Endothelial cell of hepatic sinusoid (primary cell): ENCODE results near the gene POM121.
"Not testable (repeated sequence)": the region's sequence is repeated elsewhere in the genome, so short reads cannot be mapped to it uniquely, and the experiment has no call there.

Experiments
- in situ Hi-C: cut with HindIII; loops from 2 replicates; pipeline ENCODE4 v1.10.0; 2017; ENCODE audit warnings: low sequenced_read_pairs

Gene POM121

GRCh38 chr7:72924733-72925545 lies at the start of gene POM121:
Gene POM121, plus strand, starts transcription at chr7:72925095. Its CDS starts 27 bp downstream, at chr7:72925122.
- in situ Hi-C loops, result no loop called here

- in situ Hi-C loops, result not testable (repeated sequence)
Measured at GRCh38 chr7:72879079-72879736, 45.7 kb upstream of the POM121 start.

- in situ Hi-C loops, result not testable (repeated sequence)
Measured at GRCh38 chr7:72879737-72880215, 45.1 kb upstream of the POM121 start.

GRCh38 chr7:72891750-72892149 lies 33.1 kb upstream of the POM121 start:
- in situ Hi-C loops, result not testable (repeated sequence)

- in situ Hi-C loops, result not testable (repeated sequence)
Measured at GRCh38 chr7:72904740-72905139, 20.2 kb upstream of the POM121 start.

GRCh38 chr7:72908422-72908821 lies 16.5 kb upstream of the POM121 start:
- in situ Hi-C loops, result not testable (repeated sequence)

- in situ Hi-C loops, result not testable (repeated sequence)
Measured at GRCh38 chr7:72911395-72911794, 13.5 kb upstream of the POM121 start.

GRCh38 chr7:72913750-72914149 lies 11.1 kb upstream of the POM121 start:
- in situ Hi-C loops, result not testable (repeated sequence)

GRCh38 chr7:72914756-72915525 lies 10.0 kb upstream of the POM121 start:
- in situ Hi-C loops, result not testable (repeated sequence)

GRCh38 chr7:72919256-72919775 lies 5.6 kb upstream of the POM121 start:
- in situ Hi-C loops, result no loop called here

- in situ Hi-C loops, result no loop called here
Measured at GRCh38 chr7:72924386-72924732, 536 bp upstream of the POM121 start.

GRCh38 chr7:72925546-72926120 lies 738 bp downstream of the POM121 start:
- in situ Hi-C loops, result no loop called here

- in situ Hi-C loops, result not testable (repeated sequence)
Measured at GRCh38 chr7:72927791-72928190, 2.9 kb downstream of the POM121 start.

GRCh38 chr7:72928216-72928615 lies 3.3 kb downstream of the POM121 start:
- in situ Hi-C loops, result not testable (repeated sequence)

- in situ Hi-C loops, result not testable (repeated sequence)
Measured at GRCh38 chr7:72942022-72942705, 17.3 kb downstream of the POM121 start.

GRCh38 chr7:72942956-72943355 lies 18.1 kb downstream of the POM121 start:
- in situ Hi-C loops, result not testable (repeated sequence)

- in situ Hi-C loops, result not testable (repeated sequence)
Measured at GRCh38 chr7:72944937-72945336, 20.0 kb downstream of the POM121 start.

GRCh38 chr7:72945597-72945996 lies 20.7 kb downstream of the POM121 start:
- in situ Hi-C loops, result not testable (repeated sequence)

- in situ Hi-C loops, result not testable (repeated sequence)
Measured at GRCh38 chr7:72946130-72946745, 21.3 kb downstream of the POM121 start.

GRCh38 chr7:72948714-72949113 lies 23.8 kb downstream of the POM121 start:
- in situ Hi-C loops, result not testable (repeated sequence)
